Measurements from ENCODE around the gene RPL39L. TPM values are rescaled to one million over a fixed set of nuclear protein-coding genes. Genes with fewer than 3 reads are reported as not detected.
A peak's percentile ranks its signal among the peaks of the same experiment; 100 is the strongest.

Gene RPL39L
- total RNA-seq, 2 donors from 2014 or later: 2.2 to 5.8 TPM

DNA sequence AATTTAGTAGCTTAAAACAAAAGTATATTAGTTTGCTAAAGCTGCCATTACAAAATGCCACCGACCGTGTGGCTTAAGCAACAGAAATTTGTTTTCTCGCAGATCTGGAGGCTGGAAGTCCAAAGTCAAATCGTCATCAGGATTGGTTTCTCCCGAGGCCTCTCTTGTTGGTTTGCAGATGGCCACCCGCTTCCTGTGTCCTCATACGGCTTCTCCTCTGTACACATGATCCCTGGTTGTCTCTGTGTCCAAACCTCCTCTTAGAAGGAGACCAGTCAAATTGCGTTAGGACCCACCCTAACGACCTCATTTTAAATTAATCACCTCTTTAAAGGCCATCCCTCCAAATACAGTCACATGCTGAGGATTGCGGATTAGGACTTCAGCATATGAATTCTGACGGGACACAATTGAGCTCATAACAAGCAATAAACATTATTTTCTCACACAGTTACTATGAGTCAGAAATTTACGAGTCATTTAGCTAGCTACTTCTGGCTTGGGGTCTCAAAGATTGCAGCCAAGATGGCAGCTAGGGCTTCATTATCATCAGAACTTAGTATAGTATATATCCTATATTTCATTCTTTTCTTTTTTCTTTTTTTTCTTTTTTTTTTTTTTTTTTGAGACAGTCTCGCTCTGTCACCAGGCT lies 58.4 kb downstream of the RPL39L start:
- Mint-ChIP-seq H3K27me3 (no peaks in the 10 kb centered on the region), H3K4me1 (peaks cover 18% of the 10 kb centered on the region), H3K27ac (peak overlapping the region; percentile 24), H3K4me3 (no peak overlapping the region), H3K36me3 (ENCODE audit: low read depth) (peaks cover 3% of the 10 kb centered on the region)
- DNase-seq: no peak
- no peak for ATAC-seq
- no peaks in the 10 kb centered on the region for H3K9me3 ChIP-seq (ENCODE audit: control insufficient read depth, low read length, poor library complexity, severe bottlenecking)

- Mint-ChIP-seq H3K4me3 (no peak overlapping the region), H3K27me3 (no peaks in the 10 kb centered on the region), H3K4me1 (peaks cover 14% of the 10 kb centered on the region), H3K36me3 (ENCODE audit: low read depth) (peaks cover 5% of the 10 kb centered on the region), H3K27ac (peak overlapping the region; percentile 9)
- ATAC-seq (no peak), DNase-seq (no peak)
- no peaks in the 10 kb centered on the region for H3K9me3 ChIP-seq (ENCODE audit: control insufficient read depth, low read length, poor library complexity, severe bottlenecking)
Measured at GRCh38 chr3:187079090-187080022, 59.9 kb downstream of the RPL39L start.

DNA sequence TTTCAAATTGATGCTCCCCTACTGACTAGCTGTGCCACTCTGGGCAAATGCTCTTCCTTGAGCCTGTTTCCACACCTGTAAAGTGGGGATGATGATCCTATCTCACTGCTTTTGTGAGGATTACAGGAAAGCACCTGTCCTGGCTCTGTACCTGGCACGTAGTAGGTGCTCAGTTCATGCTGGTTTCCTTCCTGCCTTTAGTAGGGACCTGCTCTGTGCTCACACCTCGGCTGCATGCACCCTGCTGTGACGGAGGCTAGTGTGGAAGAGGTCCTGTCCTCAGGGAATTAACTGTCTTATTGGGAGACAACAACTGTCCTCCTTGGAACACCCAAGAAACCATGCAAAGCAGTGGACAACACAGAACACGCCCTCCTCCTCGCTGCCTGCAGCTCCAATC lies 61.8 kb downstream of the RPL39L start:
- Mint-ChIP-seq H3K27me3 (no peaks in the 10 kb centered on the region), H3K27ac (no peak overlapping the region), H3K4me1 (peaks cover 13% of the 10 kb centered on the region), H3K36me3 (ENCODE audit: low read depth) (peaks cover 7% of the 10 kb centered on the region), H3K4me3 (no peak overlapping the region)
- H3K9me3 ChIP-seq (ENCODE audit: control insufficient read depth, low read length, poor library complexity, severe bottlenecking): no peaks in the 10 kb centered on the region
- no peak for DNase-seq
- ATAC-seq: no peak

GRCh38 chr3:187077085-187077484 lies 62.2 kb downstream of the RPL39L start:
- no peaks in the 10 kb centered on the region for H3K9me3 ChIP-seq (ENCODE audit: control insufficient read depth, low read length, poor library complexity, severe bottlenecking)
- H3K36me3 Mint-ChIP-seq (ENCODE audit: low read depth): peaks cover 7% of the 10 kb centered on the region
- H3K4me1 Mint-ChIP-seq: peaks cover 13% of the 10 kb centered on the region
- ATAC-seq: no peak
- no peaks in the 10 kb centered on the region for H3K27me3 Mint-ChIP-seq
- no peak overlapping the region for H3K4me3 Mint-ChIP-seq
- DNase-seq: no peak
- H3K27ac Mint-ChIP-seq: peak overlapping the region; percentile 66

DNA sequence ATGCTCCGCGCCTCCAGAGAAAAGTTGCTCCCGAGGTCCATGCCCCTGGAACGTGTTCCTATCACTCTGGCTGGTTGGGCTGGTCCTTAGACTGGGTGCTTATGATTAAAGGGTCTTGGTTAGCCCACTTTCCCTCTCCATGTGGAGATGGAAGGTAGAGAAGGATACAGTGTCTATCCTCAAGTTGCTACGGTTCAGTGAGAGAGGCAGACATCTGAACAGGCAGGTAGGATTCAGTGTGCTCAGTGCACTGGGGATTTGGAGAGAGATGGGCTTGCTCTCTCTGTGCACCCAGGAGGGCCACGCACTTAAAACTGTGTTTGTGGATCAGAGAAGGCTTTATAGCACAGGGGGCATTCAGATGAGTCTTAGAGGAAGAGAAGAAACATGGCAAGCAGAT lies 63.0 kb downstream of the RPL39L start:
- Mint-ChIP-seq H3K36me3 (ENCODE audit: low read depth) (peaks cover 7% of the 10 kb centered on the region), H3K4me3 (no peak overlapping the region), H3K4me1 (peaks cover 13% of the 10 kb centered on the region), H3K27me3 (no peaks in the 10 kb centered on the region), H3K27ac (peak overlapping the region; percentile 47)
- DNase-seq (no peak), ATAC-seq (no peak)
- no peaks in the 10 kb centered on the region for H3K9me3 ChIP-seq (ENCODE audit: control insufficient read depth, low read length, poor library complexity, severe bottlenecking)

DNA sequence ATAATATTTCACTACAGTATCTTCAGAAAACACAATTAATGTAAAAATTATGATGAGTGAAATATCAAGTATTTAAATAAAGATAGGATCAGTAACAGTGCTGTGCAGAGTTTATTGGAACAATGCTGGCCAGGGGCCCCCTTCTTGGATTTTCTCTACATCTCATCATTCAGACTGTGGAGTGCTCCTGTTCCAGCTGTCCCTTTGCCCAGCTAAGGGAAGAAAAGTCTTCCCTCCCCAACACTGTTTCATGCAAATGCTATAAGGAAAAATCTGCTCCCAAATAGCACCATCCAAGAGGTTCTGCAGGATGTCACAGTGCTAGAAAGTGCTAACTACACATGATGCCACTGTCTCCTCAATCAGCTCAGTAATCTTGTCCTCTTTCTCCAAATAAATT lies 64.5 kb downstream of the RPL39L start:
- DNase-seq (no peak), ATAC-seq (no peak)
- Mint-ChIP-seq H3K4me3 (no peak overlapping the region), H3K27me3 (no peaks in the 10 kb centered on the region), H3K4me1 (peaks cover 19% of the 10 kb centered on the region), H3K27ac (peak overlapping the region; percentile 92), H3K36me3 (ENCODE audit: low read depth) (peaks cover 7% of the 10 kb centered on the region)
- H3K9me3 ChIP-seq (ENCODE audit: control insufficient read depth, low read length, poor library complexity, severe bottlenecking): no peaks in the 10 kb centered on the region

DNA sequence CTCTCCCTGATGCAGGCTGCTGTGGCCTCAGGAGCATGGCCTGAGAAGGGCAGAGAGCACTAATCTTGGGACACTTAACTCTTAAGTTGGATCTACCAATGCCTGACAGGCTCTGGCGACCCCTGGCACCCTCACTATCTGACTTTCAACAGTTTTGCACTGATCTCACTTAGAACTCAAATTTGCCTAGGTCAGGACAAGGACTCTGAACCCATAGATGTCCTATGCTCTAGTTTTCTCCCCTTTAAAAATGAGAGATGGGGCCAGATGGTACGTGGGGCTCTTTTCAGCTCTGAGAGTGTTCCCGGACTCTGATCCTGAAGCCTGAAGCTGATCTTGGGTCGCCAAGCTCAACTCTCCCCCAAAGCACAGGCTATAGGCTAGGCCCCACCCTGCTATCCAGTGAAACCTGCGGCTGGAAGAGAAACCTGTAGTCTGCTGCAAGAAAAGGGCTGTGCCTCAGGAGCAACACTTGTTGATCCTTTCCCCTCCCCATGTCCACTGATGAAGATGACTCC lies 65.7 kb downstream of the RPL39L start:
- Mint-ChIP-seq H3K4me1 (peaks cover 22% of the 10 kb centered on the region), H3K36me3 (ENCODE audit: low read depth) (peaks cover 13% of the 10 kb centered on the region), H3K27me3 (no peaks in the 10 kb centered on the region), H3K4me3 (no peak overlapping the region), H3K27ac (peak overlapping the region; percentile 92)
- no peak for ATAC-seq
- DNase-seq: no peak
- H3K9me3 ChIP-seq (ENCODE audit: control insufficient read depth, low read length, poor library complexity, severe bottlenecking): no peaks in the 10 kb centered on the region

GRCh38 chr3:187072511-187072910 lies 66.8 kb downstream of the RPL39L start:
- Mint-ChIP-seq H3K27me3 (no peaks in the 10 kb centered on the region), H3K36me3 (ENCODE audit: low read depth) (peaks cover 13% of the 10 kb centered on the region), H3K27ac (no peak overlapping the region), H3K4me1 (peaks cover 22% of the 10 kb centered on the region), H3K4me3 (no peak overlapping the region)
- peak; percentile 36 for ATAC-seq
- no peak for DNase-seq
- no peaks in the 10 kb centered on the region for H3K9me3 ChIP-seq (ENCODE audit: control insufficient read depth, low read length, poor library complexity, severe bottlenecking)

- H3K4me1 Mint-ChIP-seq: peaks cover 25% of the 10 kb centered on the region
- no peaks in the 10 kb centered on the region for H3K27me3 Mint-ChIP-seq
- ATAC-seq (no peak), DNase-seq (no peak)
- no peak overlapping the region for H3K27ac Mint-ChIP-seq
- H3K36me3 Mint-ChIP-seq (ENCODE audit: low read depth): peaks cover 13% of the 10 kb centered on the region
- H3K9me3 ChIP-seq (ENCODE audit: control insufficient read depth, low read length, poor library complexity, severe bottlenecking): no peaks in the 10 kb centered on the region
- no peak overlapping the region for H3K4me3 Mint-ChIP-seq
Measured at GRCh38 chr3:187072102-187072501, 67.2 kb downstream of the RPL39L start.

Other genes with a start within 250 kb of the RPL39L start
- gene ST6GAL1, start 209.0 kb downstream of the RPL39L start, total RNA-seq: 100 to 1,000 TPM; 109 to 134 TPM
- not detected for gene RTP1, start 58.0 kb upstream of the RPL39L start, total RNA-seq
- gene MASP1, start 152.2 kb upstream of the RPL39L start, total RNA-seq: under 1 TPM in 1 of 2 donors, not detected in 1; 0.44 TPM
- gene RTP4, start 228.9 kb upstream of the RPL39L start, total RNA-seq: 1 to 10 TPM; 1.7 to 2.4 TPM